Trophoblast cell (in vitro differentiated cells and primary cell): ENCODE measurements around the gene NCAPD2. TPM values are rescaled to one million over a fixed set of nuclear protein-coding genes. Genes with fewer than 3 reads are reported as not detected.

Source experiments
- DNase-seq, 2 donors: peaks; one replicate each; pipeline ENCODE4 v3.0.0-alpha.2; 2016
- H2AFZ ChIP-seq: 2 replicates; pipeline ENCODE4 v1.6.1; 2013; ENCODE audit warnings: low read length, moderate library complexity, mild to moderate bottlenecking; ENCODE audit not compliant: insufficient read depth, poor library complexity
- H2AK5ac ChIP-seq: 2 replicates; pipeline ENCODE4 v1.6.1; 2013; ENCODE audit warnings: mild to moderate bottlenecking, low read length
- H2BK120ac ChIP-seq: 2 replicates; pipeline ENCODE4 v1.6.1; 2013; ENCODE audit warnings: low read length, mild to moderate bottlenecking, moderate library complexity; ENCODE audit not compliant: insufficient read depth, poor library complexity
- H2BK12ac ChIP-seq: 2 replicates; pipeline ENCODE4 v1.6.1; 2013; ENCODE audit warnings: mild to moderate bottlenecking, low read length, moderate library complexity
- H2BK5ac ChIP-seq: 2 replicates; pipeline ENCODE4 v1.6.1; 2013; ENCODE audit warnings: low read length, low read depth, moderate library complexity, mild to moderate bottlenecking; ENCODE audit not compliant: poor library complexity
- H3K14ac ChIP-seq: 2 replicates; pipeline ENCODE4 v1.6.1; 2013; ENCODE audit warnings: mild to moderate bottlenecking, low read length
- H3K18ac ChIP-seq: 2 replicates; pipeline ENCODE4 v1.6.1; 2013; ENCODE audit warnings: mild to moderate bottlenecking, low read length
- H3K23ac ChIP-seq: 2 replicates; pipeline ENCODE4 v1.6.1; 2013; ENCODE audit warnings: low read length
- H3K27ac ChIP-seq: 2 replicates; pipeline ENCODE4 v1.5.1; 2013; ENCODE audit warnings: low read depth, mild to moderate bottlenecking, inconsistent platforms, low read length, moderate library complexity
- H3K27me3 ChIP-seq: 2 replicates; pipeline ENCODE4 v1.6.1; 2013; ENCODE audit warnings: inconsistent platforms, mild to moderate bottlenecking, low read length, moderate library complexity; ENCODE audit not compliant: insufficient read depth
- H3K36me3 ChIP-seq, 2 experiments: 1 replicate in 1 of 2; 2 replicates in 1 of 2; pipeline ENCODE4 v1.6.1; 2013; ENCODE audit warnings: low read length in 2 of 2, mild to moderate bottlenecking in 2 of 2, moderate library complexity in 1 of 2; ENCODE audit not compliant: insufficient read depth in 2 of 2, control insufficient read depth in 1 of 2
- H3K4ac ChIP-seq: 2 replicates; pipeline ENCODE4 v1.6.1; 2013; ENCODE audit warnings: low read depth, mild to moderate bottlenecking, low read length, moderate library complexity
- H3K4me1 ChIP-seq, 2 experiments: 1 replicate in 1 of 2; 2 replicates in 1 of 2; pipeline ENCODE4 v1.6.1; 2013; ENCODE audit warnings: low read length in 2 of 2, mild to moderate bottlenecking in 2 of 2, moderate library complexity in 1 of 2; ENCODE audit not compliant: insufficient read depth in 2 of 2, control insufficient read depth in 1 of 2
- H3K4me2 ChIP-seq: 2 replicates; pipeline ENCODE4 v1.6.1; 2013; ENCODE audit warnings: inconsistent platforms, mild to moderate bottlenecking, low read length, moderate library complexity
- H3K4me3 ChIP-seq: 2 replicates; pipeline ENCODE4 v1.5.1; 2013; ENCODE audit warnings: mild to moderate bottlenecking, low read depth, low read length, inconsistent platforms
- H3K79me1 ChIP-seq: one replicate; pipeline ENCODE4 v1.6.1; 2013; ENCODE audit warnings: low read length
- H3K79me2 ChIP-seq: 2 replicates; pipeline ENCODE4 v1.6.1; 2013; ENCODE audit warnings: low read length, mild to moderate bottlenecking; ENCODE audit not compliant: control insufficient read depth, insufficient read depth, poor library complexity
- H3K9ac ChIP-seq: 2 replicates; pipeline ENCODE4 v1.6.1; 2013; ENCODE audit warnings: mild to moderate bottlenecking, low read length
- H3K9me3 ChIP-seq: 2 replicates; pipeline ENCODE4 v1.6.1; 2013; ENCODE audit warnings: low read depth, mild to moderate bottlenecking, control low read depth, inconsistent platforms, low read length; ENCODE audit not compliant: insufficient read depth
- H4K12ac ChIP-seq: 2 replicates; pipeline ENCODE4 v1.6.1; 2013; ENCODE audit warnings: low read depth, mild to moderate bottlenecking, low read length, moderate library complexity
- H4K8ac ChIP-seq: 2 replicates; pipeline ENCODE4 v1.6.1; 2013; ENCODE audit warnings: low read depth, mild to moderate bottlenecking, low read length, moderate library complexity
- H4K91ac ChIP-seq: one replicate; pipeline ENCODE4 v1.6.1; 2013; ENCODE audit warnings: low read depth, mild to moderate bottlenecking, low read length, moderate library complexity
- WGBS: extraction: QIAGEN DNeasy Blood & Tissue Kit; methylation state at CpG from one replicate; pipeline ENCODE4 v1.1.7; 2013; ENCODE audit warnings: missing lambda C conversion rate; ENCODE audit not compliant: insufficient read length, insufficient coverage; ENCODE audit errors: extremely low coverage; 5-methylcytosine and 5-hydroxymethylcytosine counted together
- polyA plus RNA-seq: library from polyadenylated mRNA; stranded (reverse); fragments of 200-250 nt; gene quantifications from 2 replicates; pipeline ENCODE4 v1.2.3, GENCODE V29; 2013

NCAPD2 gene, protein sequence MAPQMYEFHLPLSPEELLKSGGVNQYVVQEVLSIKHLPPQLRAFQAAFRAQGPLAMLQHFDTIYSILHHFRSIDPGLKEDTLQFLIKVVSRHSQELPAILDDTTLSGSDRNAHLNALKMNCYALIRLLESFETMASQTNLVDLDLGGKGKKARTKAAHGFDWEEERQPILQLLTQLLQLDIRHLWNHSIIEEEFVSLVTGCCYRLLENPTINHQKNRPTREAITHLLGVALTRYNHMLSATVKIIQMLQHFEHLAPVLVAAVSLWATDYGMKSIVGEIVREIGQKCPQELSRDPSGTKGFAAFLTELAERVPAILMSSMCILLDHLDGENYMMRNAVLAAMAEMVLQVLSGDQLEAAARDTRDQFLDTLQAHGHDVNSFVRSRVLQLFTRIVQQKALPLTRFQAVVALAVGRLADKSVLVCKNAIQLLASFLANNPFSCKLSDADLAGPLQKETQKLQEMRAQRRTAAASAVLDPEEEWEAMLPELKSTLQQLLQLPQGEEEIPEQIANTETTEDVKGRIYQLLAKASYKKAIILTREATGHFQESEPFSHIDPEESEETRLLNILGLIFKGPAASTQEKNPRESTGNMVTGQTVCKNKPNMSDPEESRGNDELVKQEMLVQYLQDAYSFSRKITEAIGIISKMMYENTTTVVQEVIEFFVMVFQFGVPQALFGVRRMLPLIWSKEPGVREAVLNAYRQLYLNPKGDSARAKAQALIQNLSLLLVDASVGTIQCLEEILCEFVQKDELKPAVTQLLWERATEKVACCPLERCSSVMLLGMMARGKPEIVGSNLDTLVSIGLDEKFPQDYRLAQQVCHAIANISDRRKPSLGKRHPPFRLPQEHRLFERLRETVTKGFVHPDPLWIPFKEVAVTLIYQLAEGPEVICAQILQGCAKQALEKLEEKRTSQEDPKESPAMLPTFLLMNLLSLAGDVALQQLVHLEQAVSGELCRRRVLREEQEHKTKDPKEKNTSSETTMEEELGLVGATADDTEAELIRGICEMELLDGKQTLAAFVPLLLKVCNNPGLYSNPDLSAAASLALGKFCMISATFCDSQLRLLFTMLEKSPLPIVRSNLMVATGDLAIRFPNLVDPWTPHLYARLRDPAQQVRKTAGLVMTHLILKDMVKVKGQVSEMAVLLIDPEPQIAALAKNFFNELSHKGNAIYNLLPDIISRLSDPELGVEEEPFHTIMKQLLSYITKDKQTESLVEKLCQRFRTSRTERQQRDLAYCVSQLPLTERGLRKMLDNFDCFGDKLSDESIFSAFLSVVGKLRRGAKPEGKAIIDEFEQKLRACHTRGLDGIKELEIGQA (N-terminal part only)
- 39.3 and 41.7 TPM in 2 replicates for polyA plus RNA-seq

DNA sequence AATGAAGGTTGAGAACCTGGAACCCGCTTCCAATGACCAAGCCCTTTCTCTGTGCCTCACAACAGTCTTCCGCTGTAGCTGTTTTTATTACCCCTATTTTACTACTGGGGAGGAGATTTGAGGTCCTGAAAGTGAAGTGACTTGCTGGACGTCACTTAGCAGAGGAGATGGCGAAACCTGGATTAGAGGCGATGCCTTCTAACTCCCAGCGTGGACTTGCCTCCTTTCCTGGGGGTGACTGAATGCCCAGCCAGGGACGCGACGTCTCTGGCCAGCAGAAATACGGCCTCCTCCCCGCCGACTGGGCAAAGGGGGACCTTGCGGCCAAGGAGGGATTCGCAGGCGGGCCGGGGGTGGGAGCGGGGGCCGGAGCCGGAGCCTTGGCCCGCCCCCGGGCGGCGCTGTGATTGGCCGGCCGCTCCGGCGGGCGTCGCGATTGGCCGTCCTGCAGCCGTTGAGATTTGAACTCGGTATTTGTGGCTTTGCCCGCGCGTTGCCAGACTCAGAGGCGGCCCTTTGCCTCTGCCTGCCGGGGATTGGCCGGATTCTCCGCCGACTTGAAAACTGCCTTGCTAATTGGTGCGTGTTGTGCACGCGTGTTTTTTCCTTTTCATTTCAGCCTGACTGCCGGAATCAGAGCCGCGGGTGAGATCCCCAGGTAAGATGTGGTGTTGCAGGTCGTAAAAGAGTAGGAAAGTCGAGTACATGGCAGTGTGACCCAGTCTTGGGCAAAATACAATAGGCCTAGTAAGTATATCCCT is at the start of gene NCAPD2:
Gene NCAPD2 (plus strand): TSS at position 606 of the 761 bp plus-strand sequence. CDS start 997 bp downstream, outside the sequence.
- Histone ChIP-seq H3K4me2 (peak within 1 kb of the TSS; percentile 85), H2BK12ac (peak within 1 kb of the TSS; percentile 8)

DNA sequence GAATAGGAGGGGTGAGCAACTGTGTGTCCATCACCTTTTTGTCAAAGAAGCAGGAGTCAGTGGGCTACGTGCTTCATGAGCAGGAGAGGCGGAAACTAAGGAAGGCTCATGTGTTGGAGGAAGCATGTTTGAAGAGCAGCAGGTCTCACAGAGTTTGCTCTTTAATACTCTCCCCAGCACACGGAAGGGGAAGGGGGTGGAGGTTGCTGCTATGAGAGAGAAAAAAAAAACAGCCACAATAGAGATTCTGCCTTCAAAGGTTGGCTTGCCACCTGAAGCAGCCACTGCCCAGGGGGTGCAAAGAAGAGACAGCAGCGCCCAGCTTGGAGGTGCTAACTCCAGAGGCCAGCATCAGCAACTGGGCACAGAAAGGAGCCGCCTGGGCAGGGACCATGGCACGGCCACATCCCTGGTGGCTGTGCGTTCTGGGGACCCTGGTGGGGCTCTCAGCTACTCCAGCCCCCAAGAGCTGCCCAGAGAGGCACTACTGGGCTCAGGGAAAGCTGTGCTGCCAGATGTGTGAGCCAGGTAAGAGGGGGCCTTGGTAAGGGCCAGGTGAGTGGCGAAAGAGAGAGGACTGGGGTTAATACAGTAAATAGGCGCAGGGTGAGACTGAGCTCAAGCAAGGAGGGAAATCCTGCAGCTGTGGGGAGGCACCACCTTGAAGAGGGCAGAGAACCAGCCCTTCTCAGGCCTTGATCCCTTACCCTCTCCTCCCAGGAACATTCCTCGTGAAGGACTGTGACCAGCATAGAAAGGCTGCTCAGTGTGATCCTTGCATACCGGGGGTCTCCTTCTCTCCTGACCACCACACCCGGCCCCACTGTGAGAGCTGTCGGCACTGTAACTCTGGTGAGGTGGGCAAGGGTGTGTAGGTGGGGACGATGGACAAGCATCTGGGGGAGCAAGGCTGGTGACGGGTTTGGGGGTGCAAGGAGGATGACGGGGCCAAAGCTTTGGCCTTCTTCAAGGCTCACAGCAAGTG is 48.9 kb upstream of the NCAPD2 start, which contains the start of gene CD27:
Gene CD27 (plus strand): TSS at position 252 of the 985 bp plus-strand sequence. CDS start 141 bp downstream, at position 393.
- no peak within 1 kb of the TSS for H3K18ac ChIP-seq
- no peak within 1 kb of the TSS for H2BK12ac ChIP-seq
- DNase-seq, result no peak
- no peak within 1 kb of the TSS for H2AK5ac ChIP-seq
- no peak within 1 kb of the TSS for H4K8ac ChIP-seq
- H4K12ac ChIP-seq, result no peak within 1 kb of the TSS
- WGBS, result no CpG with 5 or more reads among the region's 16 CpGs
- H2BK5ac ChIP-seq, result no peak within 1 kb of the TSS
- no peak within 1 kb of the TSS for H2BK120ac ChIP-seq
- no peak within 1 kb of the TSS for H3K9ac ChIP-seq
- peaks cover 1% of the 10 kb centered on the region for H3K9me3 ChIP-seq
- H2AFZ ChIP-seq, result no peak within 1 kb of the TSS
- no peaks in the 10 kb centered on the region for H3K4me1 ChIP-seq
- no peak within 1 kb of the TSS for H4K91ac ChIP-seq
- no peak within 1 kb of the TSS for H3K4me3 ChIP-seq
- H3K4ac ChIP-seq, result no peak within 1 kb of the TSS
- H3K79me1 ChIP-seq, result no peaks in the 10 kb centered on the region
- no peak within 1 kb of the TSS for H3K23ac ChIP-seq
- no peaks in the 10 kb centered on the region for H3K27me3 ChIP-seq
- H3K14ac ChIP-seq, result no peak within 1 kb of the TSS
- no peaks in the 10 kb centered on the region for H3K36me3 ChIP-seq
- no peak within 1 kb of the TSS for H3K27ac ChIP-seq
- no peaks in the 10 kb centered on the region for H3K79me2 ChIP-seq
- no peak within 1 kb of the TSS for H3K4me2 ChIP-seq

More for the DNA sequence above, at the start of gene NCAPD2:
- peak; percentile 94 to 98 for DNase-seq
- H2BK5ac ChIP-seq, result peak within 1 kb of the TSS; percentile 85
- H3K4ac ChIP-seq, result peak within 1 kb of the TSS; percentile 73
- H3K36me3 ChIP-seq, result peaks cover 5 to 11% of the 10 kb centered on the region in 2 experiments
- H3K79me2 ChIP-seq, result peaks cover 5% of the 10 kb centered on the region
- H4K91ac ChIP-seq, result peak within 1 kb of the TSS; percentile 86
- peak within 1 kb of the TSS; percentile 92 for H3K9ac ChIP-seq
- H3K4me3 ChIP-seq, result peak within 1 kb of the TSS; percentile 85
- no CpG with 5 or more reads among the region's 49 CpGs for WGBS
- H3K27ac ChIP-seq, result peak within 1 kb of the TSS; percentile 95
- H4K12ac ChIP-seq, result peak within 1 kb of the TSS; percentile 90
- peak within 1 kb of the TSS; percentile 87 for H3K18ac ChIP-seq
- peak within 1 kb of the TSS; percentile 89 for H2AK5ac ChIP-seq
- H2AFZ ChIP-seq, result peak within 1 kb of the TSS; percentile 89
- peaks cover 2% of the 10 kb centered on the region for H3K9me3 ChIP-seq
- peak within 1 kb of the TSS; percentile 85 for H4K8ac ChIP-seq
- peak within 1 kb of the TSS; percentile 52 for H2BK120ac ChIP-seq
- H3K23ac ChIP-seq, result no peak within 1 kb of the TSS
- peaks cover 0 to 6% of the 10 kb centered on the region in 2 experiments for H3K4me1 ChIP-seq
- peak within 1 kb of the TSS; percentile 93 for H3K14ac ChIP-seq
- H3K79me1 ChIP-seq, result peaks cover 8% of the 10 kb centered on the region
- H3K27me3 ChIP-seq, result no peaks in the 10 kb centered on the region

DNA sequence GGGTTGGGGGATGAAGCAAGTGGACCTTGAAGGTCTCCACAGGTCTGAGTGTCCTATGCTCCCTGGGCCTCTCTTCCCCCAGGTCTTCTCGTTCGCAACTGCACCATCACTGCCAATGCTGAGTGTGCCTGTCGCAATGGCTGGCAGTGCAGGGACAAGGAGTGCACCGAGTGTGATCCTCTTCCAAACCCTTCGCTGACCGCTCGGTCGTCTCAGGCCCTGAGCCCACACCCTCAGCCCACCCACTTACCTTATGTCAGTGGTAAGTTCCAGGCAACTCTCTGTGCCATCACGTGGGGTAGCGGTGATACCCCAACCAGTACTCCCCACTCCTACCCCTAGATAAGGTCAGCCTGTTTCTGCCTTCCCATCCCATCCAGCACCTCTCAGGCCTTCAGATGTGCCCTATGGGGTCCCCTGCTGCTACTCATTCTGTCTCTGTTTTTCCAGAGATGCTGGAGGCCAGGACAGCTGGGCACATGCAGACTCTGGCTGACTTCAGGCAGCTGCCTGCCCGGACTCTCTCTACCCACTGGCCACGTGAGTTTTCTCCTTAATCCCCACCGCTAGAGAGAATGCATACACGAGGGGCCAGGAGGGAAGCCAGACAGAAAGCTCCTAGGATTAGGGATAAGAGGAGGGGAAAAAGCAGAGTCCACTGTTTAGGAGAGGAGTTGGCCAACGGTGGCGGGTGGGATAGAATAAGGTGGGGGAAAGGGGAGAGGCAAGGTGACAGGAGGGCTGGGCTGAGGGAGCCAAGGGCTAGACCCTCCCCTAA is 43.6 kb upstream of the NCAPD2 start:
- peaks cover 3% of the 10 kb centered on the region for H3K9me3 ChIP-seq
- H2AK5ac ChIP-seq, result no peak overlapping the region
- no peak overlapping the region for H2BK12ac ChIP-seq
- no CpG with 5 or more reads among the region's 16 CpGs for WGBS
- peaks cover 3% of the 10 kb centered on the region for H3K79me1 ChIP-seq
- H3K4me3 ChIP-seq, result no peak overlapping the region
- no peak for DNase-seq
- no peak overlapping the region for H2AFZ ChIP-seq
- H3K23ac ChIP-seq, result peak overlapping the region; percentile 86
- H3K9ac ChIP-seq, result no peak overlapping the region
- H3K4me2 ChIP-seq, result no peak overlapping the region
- H3K27me3 ChIP-seq, result no peaks in the 10 kb centered on the region
- peaks cover 15% of the 10 kb centered on the region in 2 experiments for H3K4me1 ChIP-seq
- no peak overlapping the region for H3K27ac ChIP-seq
- H3K4ac ChIP-seq, result no peak overlapping the region
- no peak overlapping the region for H4K12ac ChIP-seq
- H3K14ac ChIP-seq, result no peak overlapping the region
- no peaks in the 10 kb centered on the region for H3K36me3 ChIP-seq
- H2BK120ac ChIP-seq, result no peak overlapping the region
- H2BK5ac ChIP-seq, result no peak overlapping the region
- no peak overlapping the region for H4K91ac ChIP-seq
- no peaks in the 10 kb centered on the region for H3K79me2 ChIP-seq
- H3K18ac ChIP-seq, result no peak overlapping the region
- H4K8ac ChIP-seq, result peak overlapping the region; percentile 79
